HUES6 (cell line): ENCODE data around the gene BMP2K.
"Not testable (repeated sequence)": the region's sequence is repeated elsewhere in the genome, so short reads cannot be mapped to it uniquely, and the experiment has no call there.

Experiments
- H3K27ac ChIP-seq: 2 replicates; pipeline ENCODE4 v1.7.0; 2013; ENCODE audit warnings: low read depth, mild to moderate bottlenecking, low read length, inconsistent platforms
- H3K27me3 ChIP-seq: 2 replicates; pipeline ENCODE4 v1.6.1; 2013; ENCODE audit warnings: low read length; ENCODE audit not compliant: control insufficient read depth, insufficient read depth
- H3K36me3 ChIP-seq: 2 replicates; pipeline ENCODE4 v1.6.1; 2013; ENCODE audit warnings: low read length; ENCODE audit not compliant: control insufficient read depth, insufficient read depth
- H3K4me1 ChIP-seq: 2 replicates; pipeline ENCODE4 v1.6.1; 2013; ENCODE audit warnings: low read length; ENCODE audit not compliant: control insufficient read depth, insufficient read depth
- H3K4me3 ChIP-seq: 2 replicates; pipeline ENCODE4 v1.5.1; 2013; ENCODE audit warnings: low read depth, low read length
- H3K9ac ChIP-seq: one replicate; pipeline ENCODE4 v1.6.1; 2013; ENCODE audit warnings: mild to moderate bottlenecking, low read length
- H3K9me3 ChIP-seq: 2 replicates; pipeline ENCODE4 v1.6.1; 2013; ENCODE audit warnings: low read depth, low read length; ENCODE audit not compliant: control insufficient read depth, insufficient read depth

BMP2K gene

GRCh38 chr4:78902298-78902697, 126.1 kb downstream of the BMP2K start:
- no peaks in the 10 kb centered on the region for H3K9me3 ChIP-seq
- no peaks in the 10 kb centered on the region for H3K36me3 ChIP-seq
- H3K27me3 ChIP-seq = no peaks in the 10 kb centered on the region
- H3K4me3 ChIP-seq = no peak overlapping the region
- H3K4me1 ChIP-seq = no peaks in the 10 kb centered on the region
- H3K27ac ChIP-seq = no peak overlapping the region
- H3K9ac ChIP-seq = no peak overlapping the region

GRCh38 chr4:78904143-78904542, 128.0 kb downstream of the BMP2K start:
- Histone ChIP-seq H3K9ac (no peak overlapping the region), H3K9me3 (no peaks in the 10 kb centered on the region), H3K4me3 (no peak overlapping the region), H3K27me3 (no peaks in the 10 kb centered on the region), H3K27ac (no peak overlapping the region), H3K4me1 (no peaks in the 10 kb centered on the region), H3K36me3 (no peaks in the 10 kb centered on the region)

GRCh38 chr4:78907638-78908037, 131.5 kb downstream of the BMP2K start:
- H3K4me3 ChIP-seq = no peak overlapping the region

GRCh38 chr4:78908974-78909373, 132.8 kb downstream of the BMP2K start:
- H3K36me3 ChIP-seq = peaks cover 17% of the 10 kb centered on the region

More at GRCh38 chr4:78907638-78908037, 131.5 kb downstream of the BMP2K start:
- no peaks in the 10 kb centered on the region for H3K4me1 ChIP-seq
- no peak overlapping the region for H3K9ac ChIP-seq
- H3K9me3 ChIP-seq = no peaks in the 10 kb centered on the region
- H3K27ac ChIP-seq = no peak overlapping the region
- H3K27me3 ChIP-seq = no peaks in the 10 kb centered on the region
- H3K36me3 ChIP-seq = peaks cover 15% of the 10 kb centered on the region

GRCh38 chr4:78910612-78911011, 134.5 kb downstream of the BMP2K start:
- Histone ChIP-seq H3K9me3 (no peaks in the 10 kb centered on the region), H3K27ac (no peak overlapping the region), H3K9ac (no peak overlapping the region), H3K27me3 (no peaks in the 10 kb centered on the region), H3K36me3 (peaks cover 28% of the 10 kb centered on the region), H3K4me3 (no peak overlapping the region), H3K4me1 (no peaks in the 10 kb centered on the region)

More at GRCh38 chr4:78908974-78909373, 132.8 kb downstream of the BMP2K start:
- H3K27me3 ChIP-seq, H3K4me1 ChIP-seq, H3K9me3 ChIP-seq, H3K4me3 ChIP-seq, H3K27ac ChIP-seq, H3K9ac ChIP-seq: not testable (repeated sequence)

- H3K4me3 ChIP-seq = no peak overlapping the region
- H3K9ac ChIP-seq = no peak overlapping the region
- H3K36me3 ChIP-seq = peaks cover 64% of the 10 kb centered on the region
- no peaks in the 10 kb centered on the region for H3K4me1 ChIP-seq
- no peaks in the 10 kb centered on the region for H3K9me3 ChIP-seq
- H3K27me3 ChIP-seq = no peaks in the 10 kb centered on the region
- H3K27ac ChIP-seq = no peak overlapping the region
Observed at GRCh38 chr4:78922207-78922606, 146.1 kb downstream of the BMP2K start.

GRCh38 chr4:78923464-78924312, 147.5 kb downstream of the BMP2K start:
- H3K4me1 ChIP-seq = no peaks in the 10 kb centered on the region
- H3K9ac ChIP-seq = no peak overlapping the region
- H3K9me3 ChIP-seq = no peaks in the 10 kb centered on the region
- H3K27me3 ChIP-seq = no peaks in the 10 kb centered on the region
- no peak overlapping the region for H3K27ac ChIP-seq
- no peak overlapping the region for H3K4me3 ChIP-seq
- H3K36me3 ChIP-seq = peaks cover 72% of the 10 kb centered on the region

- H3K36me3 ChIP-seq = peaks cover 75% of the 10 kb centered on the region
- no peak overlapping the region for H3K4me3 ChIP-seq
- H3K27me3 ChIP-seq = no peaks in the 10 kb centered on the region
- H3K9me3 ChIP-seq = no peaks in the 10 kb centered on the region
- H3K4me1 ChIP-seq = no peaks in the 10 kb centered on the region
- no peak overlapping the region for H3K9ac ChIP-seq
- H3K27ac ChIP-seq = no peak overlapping the region
Observed at GRCh38 chr4:78926826-78927225, 150.7 kb downstream of the BMP2K start.

GRCh38 chr4:78928835-78929234, 152.7 kb downstream of the BMP2K start:
- H3K9me3 ChIP-seq = no peaks in the 10 kb centered on the region
- no peak overlapping the region for H3K9ac ChIP-seq
- no peak overlapping the region for H3K4me3 ChIP-seq
- H3K27me3 ChIP-seq = no peaks in the 10 kb centered on the region
- H3K36me3 ChIP-seq = peaks cover 67% of the 10 kb centered on the region
- H3K27ac ChIP-seq = no peak overlapping the region
- H3K4me1 ChIP-seq = no peaks in the 10 kb centered on the region

GRCh38 chr4:78930016-78930629, 154.0 kb downstream of the BMP2K start:
- no peak overlapping the region for H3K9ac ChIP-seq
- no peaks in the 10 kb centered on the region for H3K27me3 ChIP-seq
- no peak overlapping the region for H3K4me3 ChIP-seq
- no peaks in the 10 kb centered on the region for H3K9me3 ChIP-seq
- H3K36me3 ChIP-seq = peaks cover 55% of the 10 kb centered on the region
- H3K27ac ChIP-seq = no peak overlapping the region
- no peaks in the 10 kb centered on the region for H3K4me1 ChIP-seq

- peaks cover 6% of the 10 kb centered on the region for H3K36me3 ChIP-seq
- H3K4me1 ChIP-seq = peaks cover 33% of the 10 kb centered on the region
- no peak overlapping the region for H3K9ac ChIP-seq
- H3K9me3 ChIP-seq = no peaks in the 10 kb centered on the region
- H3K27ac ChIP-seq = no peak overlapping the region
- no peaks in the 10 kb centered on the region; the same call in 1 of the 2 replicates for H3K27me3 ChIP-seq
- H3K4me3 ChIP-seq = peak overlapping the region; percentile 93; the same call in 1 of the 2 replicates
Observed at GRCh38 chr4:78936989-78937388, 160.8 kb downstream of the BMP2K start.
